ENCODE data around the gene KRTAP12-2. TPM values are rescaled to one million over a fixed set of nuclear protein-coding genes. Genes with fewer than 3 reads are reported as not detected.

KRTAP12-2 gene
- total and polyA plus RNA-seq, 11 donors, result not detected

- WGBS, 4 donors, result 88 to 92% (median 89%) methylated on average over 19 to 20 of the region's 20 CpGs
- H3K27ac ChIP-seq, result no peak overlapping the region
These were observed 16.3 kb downstream of the KRTAP12-2 start for GRCh38 chr21:44650265-44650972.

GRCh38 chr21:44649521-44650100, 17.1 kb downstream of the KRTAP12-2 start:
- intact Hi-C loops (cut with DNase I), result no loop called here
- no peaks in the 10 kb centered on the region for H3K4me1 ChIP-seq
- no peak for TF ChIP-seq CTCF (IDR thresholded peaks at IDR 0.05)
- TF ChIP-seq POLR2A (IDR thresholded peaks at IDR 0.05), result no peak
- DNase-seq (no peak), ATAC-seq (no peak)
- H3K36me3 ChIP-seq, result no peaks in the 10 kb centered on the region
- peaks cover 0 to 9% (median 0%) of the 10 kb centered on the region in 9 donors for H3K27me3 ChIP-seq
- no peak overlapping the region for H3K27ac ChIP-seq
- 80 to 93% (median 84%) methylated on average over 18 of the region's 18 CpGs for WGBS, 4 donors
- no peak overlapping the region for H3K4me3 ChIP-seq
- H3K9me3 ChIP-seq, result peaks cover 0 to 12% (median 5%) of the 10 kb centered on the region in 12 donors

More at GRCh38 chr21:44650265-44650972, 16.3 kb downstream of the KRTAP12-2 start:
- H3K4me3 ChIP-seq, result no peak overlapping the region
- H3K36me3 ChIP-seq, result no peaks in the 10 kb centered on the region
- peaks cover 0 to 4% (median 0%) of the 10 kb centered on the region in 12 donors for H3K9me3 ChIP-seq
- H3K4me1 ChIP-seq, result no peaks in the 10 kb centered on the region
- no peak for DNase-seq
- intact Hi-C loops (cut with DNase I), result no loop called here
- peaks cover 0 to 9% (median 0%) of the 10 kb centered on the region in 9 donors for H3K27me3 ChIP-seq
- ATAC-seq, result no peak
- no peak for TF ChIP-seq CTCF (IDR thresholded peaks at IDR 0.05)
- TF ChIP-seq POLR2A (IDR thresholded peaks at IDR 0.05), result no peak

- no peaks in the 10 kb centered on the region for H3K36me3 ChIP-seq
- peak in 1 of 5 donors; percentile 46 for DNase-seq
These were observed 18.0 kb downstream of the KRTAP12-2 start for GRCh38 chr21:44648557-44649311.

More at GRCh38 chr21:44648557-44649311, 18.0 kb downstream of the KRTAP12-2 start:
- no peak overlapping the region for H3K27ac ChIP-seq
- WGBS, 4 donors, result 70 to 83% (median 75%) methylated on average over 26 to 33 of the region's 33 CpGs
- no peak for ATAC-seq
- no peaks in the 10 kb centered on the region for H3K4me1 ChIP-seq
- H3K9me3 ChIP-seq, result peaks cover 0 to 21% (median 10%) of the 10 kb centered on the region in 12 donors
- no peak for TF ChIP-seq CTCF (IDR thresholded peaks at IDR 0.05)
- TF ChIP-seq POLR2A (IDR thresholded peaks at IDR 0.05), result no peak
- peaks cover 0 to 9% (median 0%) of the 10 kb centered on the region in 9 donors for H3K27me3 ChIP-seq
- H3K4me3 ChIP-seq, result no peak overlapping the region
- intact Hi-C loops (cut with DNase I), result no loop called here
